ENCODE measurements around the gene CYSRT1.
A peak's percentile ranks its signal among the peaks of the same experiment; 100 is the strongest.

CYSRT1 gene

DNA sequence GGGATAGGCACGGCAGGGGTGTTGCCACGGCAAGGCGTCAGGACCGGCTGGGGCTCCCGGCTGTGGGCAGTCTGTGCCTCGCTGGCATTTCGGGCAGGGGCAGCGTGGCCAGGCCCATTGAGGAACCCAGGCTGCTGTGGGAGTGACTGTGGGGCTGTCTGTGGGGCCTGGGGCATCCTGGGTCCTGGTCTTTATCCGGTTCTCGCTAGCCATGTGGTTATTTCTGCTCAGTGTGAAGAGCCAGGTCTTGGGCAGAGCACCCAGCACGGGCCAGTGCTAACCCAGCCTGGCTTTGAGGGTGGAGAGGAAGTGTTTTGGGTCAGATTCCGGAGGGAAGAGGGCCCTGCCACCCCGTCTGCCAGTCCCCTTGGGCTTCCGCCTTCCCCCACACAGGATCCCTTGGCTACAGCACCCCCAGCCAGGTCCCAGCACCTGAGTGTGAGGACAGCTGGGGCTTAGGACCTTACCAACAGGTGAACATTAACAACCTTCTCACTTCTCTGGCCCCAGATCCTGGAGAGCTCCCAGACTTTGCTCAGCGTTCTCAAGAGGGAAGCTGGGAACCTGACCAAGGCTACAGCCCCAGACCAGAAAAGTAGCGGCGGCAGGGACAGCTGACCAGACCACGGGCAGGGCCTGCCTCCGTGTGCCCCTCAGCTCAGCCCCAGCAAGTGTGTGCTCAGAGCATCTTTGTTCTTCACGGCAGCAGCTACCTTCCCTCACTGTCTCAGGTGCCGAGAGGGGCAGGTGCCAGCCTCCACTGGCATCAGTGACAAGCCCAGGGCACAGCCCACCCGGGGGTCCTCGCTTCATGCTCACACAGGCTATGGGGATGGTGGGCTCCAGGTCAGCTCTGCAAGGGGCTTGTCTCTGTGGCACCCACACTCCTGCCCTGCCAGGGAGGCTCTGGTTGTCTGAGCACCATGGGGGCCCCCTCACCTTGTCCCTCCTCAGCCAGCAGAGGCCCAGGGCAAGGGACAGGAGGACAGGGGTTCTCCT is 35.4 kb upstream of the CYSRT1 start (continued):
- TF ChIP-seq ZXDB (tag by site-specific recombination; IDR thresholded peaks at IDR 0.05) (no peak), ZNF623 (tag by site-specific recombination; IDR thresholded peaks at IDR 0.05) (no peak), ZNF140 (tag by site-specific recombination; IDR thresholded peaks at IDR 0.05) (no peak), GLIS2 (tag by site-specific recombination; IDR thresholded peaks at IDR 0.05) (peak; percentile 53), ZNF37A (tag by site-specific recombination; IDR thresholded peaks at IDR 0.05) (no peak), MEIS1 (CRISPR knock-in tag; IDR thresholded peaks at IDR 0.05; ENCODE audit: borderline replicate concordance) (no peak), EGR2 (tag by site-specific recombination; IDR thresholded peaks at IDR 0.05; ENCODE audit: low read depth) (no peak), ZNF473 (tag by site-specific recombination; IDR thresholded peaks at IDR 0.05) (no peak), ZEB2 (tag by site-specific recombination; IDR thresholded peaks at IDR 0.05) (0 out of 2 replicates have a peak, but pooled peaks have one; percentile 3), SCRT2 (tag by site-specific recombination; IDR thresholded peaks at IDR 0.05) (peak; percentile 55; the same call in 1 of the 2 replicates), ZNF670 (tag by site-specific recombination; IDR thresholded peaks at IDR 0.05; ENCODE audit: low read depth) (no peak)
- TF ChIP-seq, protein P1, sequence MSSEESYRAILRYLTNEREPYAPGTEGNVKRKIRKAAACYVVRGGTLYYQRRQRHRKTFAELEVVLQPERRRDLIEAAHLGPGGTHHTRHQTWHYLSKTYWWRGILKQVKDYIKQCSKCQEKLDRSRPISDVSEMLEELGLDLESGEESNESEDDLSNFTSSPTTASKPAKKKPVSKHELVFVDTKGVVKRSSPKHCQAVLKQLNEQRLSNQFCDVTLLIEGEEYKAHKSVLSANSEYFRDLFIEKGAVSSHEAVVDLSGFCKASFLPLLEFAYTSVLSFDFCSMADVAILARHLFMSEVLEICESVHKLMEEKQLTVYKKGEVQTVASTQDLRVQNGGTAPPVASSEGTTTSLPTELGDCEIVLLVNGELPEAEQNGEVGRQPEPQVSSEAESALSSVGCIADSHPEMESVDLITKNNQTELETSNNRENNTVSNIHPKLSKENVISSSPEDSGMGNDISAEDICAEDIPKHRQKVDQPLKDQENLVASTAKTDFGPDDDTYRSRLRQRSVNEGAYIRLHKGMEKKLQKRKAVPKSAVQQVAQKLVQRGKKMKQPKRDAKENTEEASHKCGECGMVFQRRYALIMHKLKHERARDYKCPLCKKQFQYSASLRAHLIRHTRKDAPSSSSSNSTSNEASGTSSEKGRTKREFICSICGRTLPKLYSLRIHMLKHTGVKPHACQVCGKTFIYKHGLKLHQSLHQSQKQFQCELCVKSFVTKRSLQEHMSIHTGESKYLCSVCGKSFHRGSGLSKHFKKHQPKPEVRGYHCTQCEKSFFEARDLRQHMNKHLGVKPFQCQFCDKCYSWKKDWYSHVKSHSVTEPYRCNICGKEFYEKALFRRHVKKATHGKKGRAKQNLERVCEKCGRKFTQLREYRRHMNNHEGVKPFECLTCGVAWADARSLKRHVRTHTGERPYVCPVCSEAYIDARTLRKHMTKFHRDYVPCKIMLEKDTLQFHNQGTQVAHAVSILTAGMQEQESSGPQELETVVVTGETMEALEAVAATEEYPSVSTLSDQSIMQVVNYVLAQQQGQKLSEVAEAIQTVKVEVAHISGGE (tag by site-specific recombination; conservative IDR thresholded peaks at IDR 0.05; ENCODE audit: low read depth): no peak

DNA sequence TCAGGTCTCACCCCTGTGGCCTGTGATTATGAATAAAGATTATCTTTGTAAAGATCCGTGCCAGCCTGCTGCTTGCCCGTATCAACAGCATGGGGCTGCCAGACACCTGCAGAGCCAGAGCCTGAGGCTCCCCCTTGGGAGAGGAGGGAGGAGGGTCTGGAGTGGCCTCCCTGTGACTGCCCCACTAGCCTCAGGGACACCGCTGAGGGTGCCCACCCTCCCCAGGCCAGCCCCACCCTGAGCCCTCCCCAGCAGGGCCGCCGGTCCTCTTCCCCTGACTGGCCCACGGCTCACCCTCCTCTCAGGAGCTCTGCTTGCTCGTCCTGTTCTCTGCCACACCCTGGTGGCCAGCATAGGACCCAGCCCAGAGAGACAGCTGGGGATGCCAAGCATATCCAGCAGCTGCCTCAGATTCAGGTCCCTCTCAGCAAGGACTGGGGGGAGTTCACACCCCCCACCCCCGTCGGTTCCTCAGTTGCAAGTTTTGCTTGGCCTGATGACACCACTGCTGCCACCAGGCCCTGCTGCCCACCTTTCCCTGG is 34.6 kb upstream of the CYSRT1 start:
- TF ChIP-seq KLF1 (tag by site-specific recombination; IDR thresholded peaks at IDR 0.05): peak; percentile 21; the same call in 1 of the 2 replicates
- peak; percentile 48 for TF ChIP-seq GLIS2 (tag by site-specific recombination; IDR thresholded peaks at IDR 0.05)
- peak; percentile 77 for TF ChIP-seq ZIC2 (tag by site-specific recombination; IDR thresholded peaks at IDR 0.05)
- TF ChIP-seq GLIS1 (tag by site-specific recombination; IDR thresholded peaks at IDR 0.05): peak; percentile 79
- TF ChIP-seq, protein P2, sequence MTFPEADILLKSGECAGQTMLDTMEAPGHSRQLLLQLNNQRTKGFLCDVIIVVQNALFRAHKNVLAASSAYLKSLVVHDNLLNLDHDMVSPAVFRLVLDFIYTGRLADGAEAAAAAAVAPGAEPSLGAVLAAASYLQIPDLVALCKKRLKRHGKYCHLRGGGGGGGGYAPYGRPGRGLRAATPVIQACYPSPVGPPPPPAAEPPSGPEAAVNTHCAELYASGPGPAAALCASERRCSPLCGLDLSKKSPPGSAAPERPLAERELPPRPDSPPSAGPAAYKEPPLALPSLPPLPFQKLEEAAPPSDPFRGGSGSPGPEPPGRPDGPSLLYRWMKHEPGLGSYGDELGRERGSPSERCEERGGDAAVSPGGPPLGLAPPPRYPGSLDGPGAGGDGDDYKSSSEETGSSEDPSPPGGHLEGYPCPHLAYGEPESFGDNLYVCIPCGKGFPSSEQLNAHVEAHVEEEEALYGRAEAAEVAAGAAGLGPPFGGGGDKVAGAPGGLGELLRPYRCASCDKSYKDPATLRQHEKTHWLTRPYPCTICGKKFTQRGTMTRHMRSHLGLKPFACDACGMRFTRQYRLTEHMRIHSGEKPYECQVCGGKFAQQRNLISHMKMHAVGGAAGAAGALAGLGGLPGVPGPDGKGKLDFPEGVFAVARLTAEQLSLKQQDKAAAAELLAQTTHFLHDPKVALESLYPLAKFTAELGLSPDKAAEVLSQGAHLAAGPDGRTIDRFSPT (tag by site-specific recombination; IDR thresholded peaks at IDR 0.05): 0 out of 2 replicates have a peak, but pooled peaks have one; percentile 4
- TF ChIP-seq ZNF549 (tag by site-specific recombination; IDR thresholded peaks at IDR 0.05): no peak
- TF ChIP-seq, protein P3, sequence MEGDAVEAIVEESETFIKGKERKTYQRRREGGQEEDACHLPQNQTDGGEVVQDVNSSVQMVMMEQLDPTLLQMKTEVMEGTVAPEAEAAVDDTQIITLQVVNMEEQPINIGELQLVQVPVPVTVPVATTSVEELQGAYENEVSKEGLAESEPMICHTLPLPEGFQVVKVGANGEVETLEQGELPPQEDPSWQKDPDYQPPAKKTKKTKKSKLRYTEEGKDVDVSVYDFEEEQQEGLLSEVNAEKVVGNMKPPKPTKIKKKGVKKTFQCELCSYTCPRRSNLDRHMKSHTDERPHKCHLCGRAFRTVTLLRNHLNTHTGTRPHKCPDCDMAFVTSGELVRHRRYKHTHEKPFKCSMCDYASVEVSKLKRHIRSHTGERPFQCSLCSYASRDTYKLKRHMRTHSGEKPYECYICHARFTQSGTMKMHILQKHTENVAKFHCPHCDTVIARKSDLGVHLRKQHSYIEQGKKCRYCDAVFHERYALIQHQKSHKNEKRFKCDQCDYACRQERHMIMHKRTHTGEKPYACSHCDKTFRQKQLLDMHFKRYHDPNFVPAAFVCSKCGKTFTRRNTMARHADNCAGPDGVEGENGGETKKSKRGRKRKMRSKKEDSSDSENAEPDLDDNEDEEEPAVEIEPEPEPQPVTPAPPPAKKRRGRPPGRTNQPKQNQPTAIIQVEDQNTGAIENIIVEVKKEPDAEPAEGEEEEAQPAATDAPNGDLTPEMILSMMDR (tag by site-specific recombination; IDR thresholded peaks at IDR 0.05): peak; percentile 46; the same call in 1 of the 2 replicates
- TF ChIP-seq ZNF629 (tag by site-specific recombination; IDR thresholded peaks at IDR 0.05): no peak
- CTCF ChIA-PET: interaction anchor here (1.1 to 2.9 kb wide), 7 partner anchors 8 to 72 kb away, joined by 3 to 22 read pairs (median 7); partner anchors contain the start of genes NDOR1, RNF224 and TMEM203
- Histone ChIP-seq H3K9me3 (ENCODE audit: control insufficient read depth, insufficient read depth, low read depth, low read length) (no peaks in the 10 kb centered on the region), H3K27ac (ENCODE audit: extremely low read depth, low read depth, low read length) (no peak overlapping the region), H3K4me1 (ENCODE audit: control insufficient read depth, insufficient read depth, low read length) (peaks cover 14% of the 10 kb centered on the region), H3K36me3 (ENCODE audit: control insufficient read depth in 2 of 2, insufficient read depth in 1 of 2, low read length in 2 of 2) (peaks cover 0 to 52% of the 10 kb centered on the region in 2 experiments; a peak in 1 of 3 replicates), H3K4me3 (ENCODE audit: low read depth, low read length) (no peak overlapping the region)
- POLR2A ChIA-PET: interaction anchor here (0.6 to 7.1 kb wide), 12 partner anchors 8 to 745 kb away, joined by 3 to 178 read pairs (median 24); partner anchors contain the start of genes LRRC26, NDOR1, TMEM203 and TPRN
